Esophagus mucosa (tissue), 1 donor: ENCODE data around the gene PIK3AP1. TPM values are rescaled to one million over a fixed set of nuclear protein-coding genes. Genes with fewer than 3 reads are reported as not detected.
"Not testable (repeated sequence)": the region's sequence is repeated elsewhere in the genome, so short reads cannot be mapped to it uniquely, and the experiment has no call there.

Source experiments
- ATAC-seq: fragments of 200-7000 bp; cut with Tn5 transposase; one replicate; pipeline ENCODE4 v1.9.1; 2020
- total RNA-seq: library from RNA; stranded (reverse); gene quantifications from one replicate; pipeline ENCODE4 v1.2.4, GENCODE V29; 2023
- donor health status: DM: yes; HTN: yes; CAD: no.

PIK3AP1 gene, protein sequence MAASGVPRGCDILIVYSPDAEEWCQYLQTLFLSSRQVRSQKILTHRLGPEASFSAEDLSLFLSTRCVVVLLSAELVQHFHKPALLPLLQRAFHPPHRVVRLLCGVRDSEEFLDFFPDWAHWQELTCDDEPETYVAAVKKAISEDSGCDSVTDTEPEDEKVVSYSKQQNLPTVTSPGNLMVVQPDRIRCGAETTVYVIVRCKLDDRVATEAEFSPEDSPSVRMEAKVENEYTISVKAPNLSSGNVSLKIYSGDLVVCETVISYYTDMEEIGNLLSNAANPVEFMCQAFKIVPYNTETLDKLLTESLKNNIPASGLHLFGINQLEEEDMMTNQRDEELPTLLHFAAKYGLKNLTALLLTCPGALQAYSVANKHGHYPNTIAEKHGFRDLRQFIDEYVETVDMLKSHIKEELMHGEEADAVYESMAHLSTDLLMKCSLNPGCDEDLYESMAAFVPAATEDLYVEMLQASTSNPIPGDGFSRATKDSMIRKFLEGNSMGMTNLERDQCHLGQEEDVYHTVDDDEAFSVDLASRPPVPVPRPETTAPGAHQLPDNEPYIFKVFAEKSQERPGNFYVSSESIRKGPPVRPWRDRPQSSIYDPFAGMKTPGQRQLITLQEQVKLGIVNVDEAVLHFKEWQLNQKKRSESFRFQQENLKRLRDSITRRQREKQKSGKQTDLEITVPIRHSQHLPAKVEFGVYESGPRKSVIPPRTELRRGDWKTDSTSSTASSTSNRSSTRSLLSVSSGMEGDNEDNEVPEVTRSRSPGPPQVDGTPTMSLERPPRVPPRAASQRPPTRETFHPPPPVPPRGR
- total RNA-seq: 1.0 TPM

DNA sequence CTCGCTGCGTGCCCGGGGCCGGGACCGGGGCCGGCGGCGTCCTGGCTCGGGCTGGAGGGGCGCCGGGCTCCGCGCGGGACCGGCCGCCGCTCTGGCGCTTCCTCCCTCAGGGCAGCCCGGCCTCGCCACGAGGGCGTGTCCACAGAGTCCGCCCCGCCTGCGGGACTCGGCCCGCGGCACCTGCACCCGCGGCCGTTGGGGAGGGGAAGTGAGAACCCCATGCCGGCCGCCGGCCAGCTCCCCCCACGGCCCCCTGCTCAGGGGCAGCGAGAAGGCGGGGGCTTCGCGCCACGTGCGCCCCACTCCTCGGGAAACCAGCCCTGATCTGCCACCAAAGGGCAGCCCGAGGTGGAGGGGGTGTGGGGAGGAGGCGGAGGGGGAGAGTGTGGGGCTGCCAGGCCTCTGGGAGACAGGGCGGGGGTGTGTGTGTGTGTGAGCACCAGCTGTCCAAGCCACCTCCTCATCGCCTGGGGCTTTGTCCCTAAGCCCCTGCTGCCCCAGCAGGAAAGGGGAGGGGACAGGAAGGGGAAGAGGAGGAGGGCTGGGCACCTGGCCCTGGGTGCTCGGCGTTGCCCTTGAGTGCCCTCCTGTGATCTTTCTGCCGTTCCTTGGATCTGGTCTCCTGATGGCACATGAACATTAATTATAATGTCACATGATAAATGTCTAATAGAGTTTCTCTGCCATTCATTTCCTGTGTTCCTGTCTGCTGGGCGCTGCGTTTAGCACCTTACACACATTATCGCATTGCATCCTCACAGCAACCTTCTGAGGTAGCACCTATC lies at the start of gene PIK3AP1:
PIK3AP1 (minus strand) TSS at position 93 of the 785 bp plus-strand sequence. CDS start 120 bp downstream, outside the sequence.
- ATAC-seq: peak; percentile 65

DNA sequence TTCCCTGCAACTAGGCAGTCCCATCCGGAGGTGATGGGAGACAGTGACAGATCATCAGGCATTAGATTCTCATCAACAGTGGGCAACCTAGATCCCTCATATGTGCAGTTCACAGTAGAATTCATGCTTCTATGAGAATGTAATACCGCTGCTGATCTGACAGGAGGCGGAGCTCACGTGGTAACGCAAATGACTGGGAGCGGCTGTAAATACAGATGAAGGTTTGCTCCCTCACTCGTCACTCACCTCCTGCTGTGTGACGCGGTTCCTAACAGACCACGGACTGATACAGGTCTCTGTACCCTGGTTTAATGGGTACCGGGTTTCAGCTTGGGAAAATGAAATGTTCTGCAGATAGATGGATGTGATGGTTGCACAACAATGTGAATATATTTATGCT lies 47.8 kb upstream of the PIK3AP1 start:
- ATAC-seq: no peak

DNA sequence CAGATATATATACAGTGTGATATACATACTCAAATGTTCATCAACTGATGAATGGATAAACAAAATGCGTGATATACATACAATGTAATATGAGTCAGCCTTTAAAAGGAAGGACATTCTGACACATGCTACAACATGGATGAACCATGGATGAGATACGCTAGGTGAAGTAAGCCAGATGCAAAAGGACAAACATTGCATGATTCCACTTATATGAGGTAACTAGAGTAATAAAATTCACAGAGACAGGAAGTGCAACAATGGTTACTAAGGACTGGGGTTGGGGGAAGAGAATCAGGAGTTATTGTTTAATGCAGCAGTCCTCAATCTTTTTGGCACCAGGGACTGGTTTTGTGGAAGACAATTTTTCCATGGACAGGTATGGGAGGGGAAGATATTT lies 47.3 kb upstream of the PIK3AP1 start:
- no peak for ATAC-seq

DNA sequence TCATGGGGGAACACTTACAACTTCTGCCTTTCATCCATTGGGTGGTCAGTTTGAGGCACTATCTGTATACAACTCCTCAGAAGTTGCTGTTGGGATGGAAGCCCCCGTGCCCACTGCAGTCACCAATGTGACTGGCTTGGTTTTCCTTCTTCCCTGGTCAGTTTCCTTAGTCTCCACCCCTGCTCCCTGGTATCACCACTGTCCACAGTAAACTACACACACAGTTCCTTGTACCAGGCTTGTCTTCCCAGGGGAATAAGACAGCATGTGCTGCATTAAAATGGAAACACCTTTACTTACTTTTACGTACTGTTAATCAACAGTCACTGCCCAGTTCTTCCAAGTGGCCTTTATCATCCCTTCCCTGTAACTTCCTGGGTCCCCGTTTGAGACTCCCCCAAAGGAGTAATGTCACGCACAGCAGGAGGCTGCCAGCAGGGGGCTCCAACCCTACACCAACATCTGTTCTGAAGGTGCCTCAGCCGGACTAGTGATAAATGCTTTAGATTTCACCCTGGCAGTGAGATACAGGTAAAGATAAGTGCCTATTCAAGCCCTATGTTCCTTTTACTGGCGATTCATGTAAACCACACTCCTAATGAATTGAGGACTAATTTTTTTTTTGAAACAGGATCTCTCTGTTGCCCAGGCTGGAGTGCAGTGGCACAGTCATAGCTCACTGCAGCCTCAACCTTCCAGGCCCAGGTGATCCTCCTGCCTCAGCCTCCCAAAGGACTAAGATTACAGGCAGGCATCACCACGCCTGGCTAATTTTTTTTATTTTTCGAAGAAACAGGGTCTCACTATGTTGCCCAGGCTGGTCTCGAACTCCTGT lies 45.3 kb upstream of the PIK3AP1 start:
- peak; percentile 66 for ATAC-seq

DNA sequence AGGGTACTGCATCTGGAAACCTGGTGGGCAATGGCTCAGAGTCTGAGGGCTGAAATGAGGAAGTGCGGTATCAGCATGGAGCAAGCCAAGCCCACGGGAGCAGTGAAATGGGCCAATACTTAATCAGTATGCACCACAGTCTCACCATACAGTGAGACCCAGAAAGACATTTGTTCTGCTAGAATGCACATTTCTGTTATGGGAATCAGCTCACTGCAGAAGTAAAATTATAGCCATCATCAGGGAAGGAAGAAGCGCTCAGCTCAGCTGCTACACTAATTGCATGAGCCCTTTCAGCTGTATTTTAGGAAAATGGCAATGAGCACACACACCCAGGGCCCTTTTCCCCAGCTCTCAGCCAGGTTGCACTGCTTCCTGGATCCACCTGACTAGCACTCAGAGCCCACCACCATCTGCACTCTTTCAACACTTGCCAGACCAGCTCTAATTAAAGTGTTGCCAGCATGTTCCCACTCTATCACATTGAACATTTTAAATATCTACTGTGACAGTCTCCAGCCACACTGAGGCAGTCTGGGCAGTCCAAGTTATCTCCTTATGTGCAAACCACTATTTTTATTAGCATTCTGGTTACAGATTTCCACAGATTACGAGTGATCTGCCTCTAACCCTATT lies 44.2 kb upstream of the PIK3AP1 start:
- no peak for ATAC-seq

DNA sequence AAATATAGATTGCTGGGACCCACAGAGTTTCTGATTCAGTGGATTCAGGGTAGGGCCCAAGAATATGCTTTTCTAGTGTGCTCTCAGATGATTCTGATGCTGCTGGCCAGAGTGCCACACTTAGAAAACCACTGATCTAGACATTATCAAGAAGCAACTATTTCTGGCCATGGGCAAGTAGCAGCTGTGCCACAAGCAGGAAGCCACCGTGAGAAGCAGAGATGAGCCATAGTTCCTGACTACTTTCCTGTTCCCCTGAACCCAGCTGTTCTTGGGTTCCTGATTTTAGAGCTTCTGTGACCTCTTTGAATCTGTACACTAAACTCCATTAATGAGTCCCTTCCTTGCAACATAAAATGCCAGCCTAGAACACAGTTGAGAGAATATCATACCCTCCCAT lies 38.1 kb upstream of the PIK3AP1 start:
- no peak for ATAC-seq

DNA sequence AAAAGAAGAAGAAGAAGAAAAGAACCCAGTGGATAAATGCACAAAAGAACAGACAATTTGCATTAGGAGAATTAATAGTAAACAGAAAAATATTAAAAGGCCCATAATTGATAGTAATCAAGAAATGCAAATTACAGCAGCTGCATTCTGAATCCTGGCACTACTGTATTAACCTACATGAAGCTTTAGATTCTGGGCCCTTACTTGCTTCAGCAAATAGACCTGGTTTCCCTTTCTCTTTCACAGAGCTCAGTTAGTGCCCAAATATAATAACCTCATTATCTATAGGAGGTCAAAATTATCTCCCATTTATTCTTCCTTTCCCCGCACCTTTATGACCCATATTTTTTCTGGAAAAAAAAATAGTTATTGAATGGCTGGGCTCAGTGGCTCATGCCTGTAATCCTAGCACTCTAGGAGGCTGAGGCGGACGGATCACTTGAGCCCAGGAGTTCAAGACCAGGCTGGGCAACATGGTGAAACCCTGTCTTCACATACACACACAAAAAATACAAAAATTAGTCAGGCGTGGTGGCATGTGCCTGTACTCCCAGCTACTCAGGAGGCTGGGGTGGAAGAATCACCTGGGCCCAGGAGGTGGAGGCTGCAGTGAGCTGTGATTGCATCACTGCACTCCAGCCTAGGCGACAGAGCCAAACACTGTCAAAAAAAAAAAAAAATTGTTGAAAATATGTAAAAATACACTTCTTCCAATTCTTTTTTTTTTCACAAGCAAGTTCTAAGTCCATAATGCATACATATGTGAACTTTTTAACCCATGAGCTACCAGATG lies 36.0 kb upstream of the PIK3AP1 start:
- ATAC-seq: no peak

DNA sequence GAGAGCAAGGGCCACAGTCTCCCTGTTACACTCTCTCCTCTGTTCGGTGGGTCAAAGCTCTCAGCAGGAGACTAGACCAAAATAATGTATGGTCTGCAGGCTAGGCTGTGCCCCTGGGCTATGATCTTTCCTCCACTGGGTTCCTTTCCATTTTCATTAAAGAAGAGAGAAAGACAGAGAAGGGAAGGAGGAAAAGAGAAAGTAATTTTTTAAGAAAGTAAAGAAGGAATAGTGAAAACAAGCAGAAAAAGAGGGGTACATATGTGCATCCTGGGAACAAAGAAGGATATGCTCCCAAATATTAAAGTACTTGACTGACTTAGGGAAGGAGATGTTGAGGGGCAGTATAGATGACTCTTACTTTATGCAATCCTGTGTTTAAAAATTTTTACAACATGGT lies 33.6 kb upstream of the PIK3AP1 start:
- no peak for ATAC-seq

DNA sequence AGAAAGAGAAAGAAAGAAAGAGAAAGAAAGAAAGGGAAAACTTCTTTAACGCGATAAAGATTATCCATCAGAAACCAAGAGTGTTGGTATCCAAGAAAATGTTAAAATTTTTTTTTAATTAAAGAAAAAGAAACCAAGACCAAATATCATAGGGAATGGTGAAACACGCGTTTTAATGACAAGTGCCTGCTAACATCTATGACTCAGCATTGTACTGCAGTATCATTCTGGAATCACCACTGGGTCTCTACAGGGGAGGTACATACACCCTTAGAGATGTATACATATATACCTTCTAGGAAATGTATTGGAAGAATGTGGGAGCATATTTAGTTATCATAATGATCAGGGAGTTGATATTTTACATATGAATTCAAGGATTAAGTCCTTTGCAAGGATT lies 32.1 kb upstream of the PIK3AP1 start:
- no peak for ATAC-seq

DNA sequence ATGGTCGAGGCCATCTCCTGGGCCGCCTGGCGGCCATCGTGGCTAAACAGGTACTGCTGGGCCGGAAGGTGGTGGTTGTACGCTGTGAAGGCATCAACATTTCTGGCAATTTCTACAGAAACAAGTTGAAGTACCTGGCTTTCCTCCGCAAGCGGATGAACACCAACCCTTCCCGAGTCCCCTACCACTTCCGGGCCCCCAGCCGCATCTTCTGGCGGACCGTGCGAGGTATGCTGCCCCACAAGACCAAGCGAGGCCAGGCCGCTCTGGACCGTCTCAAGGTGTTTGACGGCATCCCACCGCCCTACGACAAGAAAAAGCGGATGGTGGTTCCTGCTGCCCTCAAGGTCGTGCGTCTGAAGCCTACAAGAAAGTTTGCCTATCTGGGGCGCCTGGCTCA lies 30.0 kb upstream of the PIK3AP1 start:
- not testable (repeated sequence) for ATAC-seq

DNA sequence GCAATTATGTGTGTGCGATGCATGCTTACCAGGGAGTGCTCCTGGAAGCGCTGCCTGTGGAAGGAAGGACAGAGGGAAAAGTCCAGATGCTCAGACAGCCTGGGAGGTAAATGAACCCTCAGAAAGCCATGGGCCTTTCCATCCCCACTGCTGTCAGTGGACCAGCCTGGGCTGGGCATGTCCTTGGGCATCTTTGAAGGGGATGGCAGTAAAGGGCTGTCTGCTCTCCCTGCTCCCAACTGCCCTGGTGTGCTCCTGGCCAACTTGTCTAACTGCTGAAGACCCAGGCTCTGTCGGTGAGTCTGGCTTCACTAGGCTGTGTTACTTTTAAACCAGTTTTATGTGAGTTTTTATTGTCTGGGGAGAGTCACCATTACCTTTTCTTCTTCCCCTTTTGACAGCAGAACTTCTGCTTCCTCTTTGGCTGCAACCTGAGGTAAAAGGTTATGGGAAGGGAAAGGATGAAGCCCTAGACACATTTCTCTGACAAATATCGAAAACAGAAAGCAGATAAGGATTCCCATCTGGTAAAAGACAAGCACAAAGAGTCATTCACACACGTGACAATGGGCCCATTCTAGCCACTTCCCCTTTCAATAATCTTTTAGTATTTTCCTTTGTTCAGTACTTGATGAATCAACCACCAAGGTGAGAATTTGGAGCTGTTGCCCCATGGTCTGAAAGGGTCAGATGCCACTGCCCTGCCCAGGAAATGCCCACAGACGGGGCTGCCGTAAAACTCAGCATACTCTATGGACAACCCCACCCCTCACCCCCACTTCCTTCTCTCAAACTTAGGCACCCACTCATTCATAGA lies 27.6 kb upstream of the PIK3AP1 start:
- peak; percentile 52 for ATAC-seq

DNA sequence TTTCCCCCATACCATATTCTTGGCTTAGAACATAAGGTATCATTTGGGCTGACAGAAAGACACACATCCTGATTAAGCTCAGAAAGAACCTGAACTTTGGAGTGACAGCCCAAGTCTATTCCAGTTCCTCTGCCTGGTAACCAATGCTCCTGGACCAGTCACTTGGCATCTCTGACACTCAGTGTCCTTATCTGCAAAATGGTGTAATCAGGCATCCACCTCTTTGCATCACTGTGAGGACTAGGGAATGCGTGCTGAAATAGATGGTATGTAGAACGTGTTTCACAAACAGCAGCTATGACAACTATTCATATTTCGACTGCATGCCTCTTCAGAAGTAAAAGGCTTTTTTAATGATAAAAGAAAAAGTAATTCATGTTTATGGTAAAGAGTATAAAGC lies 26.2 kb upstream of the PIK3AP1 start:
- no peak for ATAC-seq

DNA sequence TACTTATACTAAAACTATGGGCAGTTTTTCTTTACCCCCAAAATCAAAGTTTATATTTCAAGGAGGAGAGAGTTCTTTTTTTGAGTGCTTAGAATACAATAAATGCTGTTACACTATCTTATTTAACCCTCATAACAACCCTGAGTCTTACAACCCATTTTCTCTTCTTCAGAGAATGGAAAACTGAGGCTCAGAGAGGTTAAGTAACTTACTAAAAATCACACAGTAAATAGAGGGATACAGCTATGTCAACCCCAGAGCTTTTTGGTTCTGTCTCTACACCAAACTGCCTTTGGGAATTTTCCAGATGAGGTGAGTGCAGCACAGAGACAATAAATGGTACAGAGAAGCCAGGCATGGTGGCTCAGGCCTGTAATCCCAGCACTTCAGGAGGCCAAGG lies 25.6 kb upstream of the PIK3AP1 start:
- ATAC-seq: no peak

DNA sequence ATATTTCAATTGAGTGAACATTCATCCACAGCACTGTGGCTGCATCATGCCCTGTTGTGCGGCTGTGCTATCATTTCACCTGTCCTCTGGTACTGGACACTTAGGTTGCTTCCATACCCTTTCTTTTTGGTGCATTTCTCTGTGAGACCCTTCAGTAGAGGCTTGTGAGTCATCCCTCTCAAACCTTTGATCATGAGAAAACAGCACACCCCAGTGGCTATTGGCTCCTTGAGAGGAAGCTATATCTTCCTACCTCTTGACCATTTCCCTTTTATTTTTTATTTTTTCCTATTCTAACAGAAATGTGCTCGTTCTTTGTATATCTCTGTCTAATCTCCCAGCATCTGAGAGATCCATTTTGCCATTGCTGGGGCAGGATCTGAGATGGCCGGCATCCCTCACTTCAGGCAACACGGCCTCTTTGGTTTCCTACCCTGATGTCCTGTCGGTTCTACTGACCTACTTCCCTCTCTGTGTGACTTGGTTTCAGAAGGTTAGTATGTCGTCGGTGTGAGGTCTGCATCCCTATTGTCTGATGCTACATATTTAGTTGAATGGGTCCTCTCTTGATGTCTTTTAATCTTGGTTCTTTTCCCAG lies 23.8 kb upstream of the PIK3AP1 start:
- ATAC-seq: no peak

DNA sequence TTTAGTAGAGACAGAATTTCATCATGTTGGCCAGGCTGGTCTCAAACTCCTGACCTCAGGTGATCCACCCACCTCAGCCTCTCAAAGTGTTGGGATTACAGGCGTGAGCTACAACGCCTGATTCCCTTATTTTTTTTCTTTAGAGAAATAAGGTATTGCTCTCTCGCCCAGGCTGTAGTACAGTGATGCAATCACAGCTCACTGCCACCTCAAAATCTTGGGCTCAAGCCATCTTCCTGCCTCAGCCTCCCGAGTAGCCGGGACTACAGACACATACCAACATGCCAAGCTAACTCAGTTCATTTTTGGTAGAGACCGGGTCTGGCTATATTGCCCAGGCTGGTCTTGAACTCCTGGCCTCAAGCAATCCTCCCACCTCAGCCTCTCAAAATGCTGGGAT lies 21.2 kb upstream of the PIK3AP1 start:
- ATAC-seq: not testable (repeated sequence)

DNA sequence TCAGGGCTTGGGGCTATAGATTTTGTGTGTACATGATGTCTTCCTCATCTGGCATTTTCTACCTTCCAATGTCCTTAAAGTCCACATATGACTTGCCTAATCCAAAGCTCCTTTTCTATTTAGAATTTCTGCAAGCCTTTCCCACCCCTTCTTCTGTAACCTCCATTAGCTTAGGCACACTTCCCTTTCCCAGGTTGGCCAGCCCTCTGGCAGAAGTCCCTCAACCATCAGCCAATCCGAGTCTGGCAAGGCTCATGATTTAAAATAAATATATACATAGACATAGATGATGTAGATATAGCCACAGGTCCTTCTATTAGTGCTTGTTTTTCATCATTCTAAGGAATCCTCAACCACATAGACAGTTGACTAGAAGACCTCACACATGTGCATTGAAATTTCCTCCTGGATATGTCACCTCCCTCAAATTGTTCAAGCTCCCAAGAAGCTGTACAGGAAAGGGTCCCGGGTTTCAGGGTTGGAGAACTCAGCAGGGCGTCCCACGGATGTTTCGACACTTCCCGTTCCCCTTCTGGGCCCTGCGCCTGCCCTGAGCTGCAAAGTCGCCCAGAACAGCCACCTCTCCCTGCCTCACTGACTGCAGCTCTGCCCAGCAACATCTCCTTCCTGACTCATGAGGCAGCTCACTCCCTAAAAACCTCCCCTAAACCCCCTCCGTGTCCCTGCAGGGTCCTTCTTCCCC lies 20.4 kb upstream of the PIK3AP1 start:
- peak; percentile 32 for ATAC-seq

DNA sequence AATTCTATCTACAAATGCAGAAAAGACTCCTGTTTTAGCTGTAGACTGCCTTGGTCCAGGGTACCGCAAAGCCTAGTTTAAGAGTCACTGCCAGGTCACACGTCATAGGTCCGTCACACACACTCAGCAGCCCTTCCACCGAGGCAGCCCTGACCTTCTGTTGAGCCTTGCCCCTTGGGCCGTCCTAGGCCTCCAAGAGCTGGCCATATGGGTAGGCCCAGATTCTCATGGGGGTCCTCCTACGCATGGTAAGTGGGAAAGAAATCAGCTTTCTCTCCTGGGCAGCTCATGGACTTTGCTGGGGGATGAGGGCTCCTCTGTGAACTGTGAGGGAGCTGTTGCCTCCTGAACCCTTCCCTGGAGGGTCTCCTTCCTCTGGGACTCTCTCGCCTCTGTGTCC lies 19.8 kb upstream of the PIK3AP1 start:
- no peak for ATAC-seq

DNA sequence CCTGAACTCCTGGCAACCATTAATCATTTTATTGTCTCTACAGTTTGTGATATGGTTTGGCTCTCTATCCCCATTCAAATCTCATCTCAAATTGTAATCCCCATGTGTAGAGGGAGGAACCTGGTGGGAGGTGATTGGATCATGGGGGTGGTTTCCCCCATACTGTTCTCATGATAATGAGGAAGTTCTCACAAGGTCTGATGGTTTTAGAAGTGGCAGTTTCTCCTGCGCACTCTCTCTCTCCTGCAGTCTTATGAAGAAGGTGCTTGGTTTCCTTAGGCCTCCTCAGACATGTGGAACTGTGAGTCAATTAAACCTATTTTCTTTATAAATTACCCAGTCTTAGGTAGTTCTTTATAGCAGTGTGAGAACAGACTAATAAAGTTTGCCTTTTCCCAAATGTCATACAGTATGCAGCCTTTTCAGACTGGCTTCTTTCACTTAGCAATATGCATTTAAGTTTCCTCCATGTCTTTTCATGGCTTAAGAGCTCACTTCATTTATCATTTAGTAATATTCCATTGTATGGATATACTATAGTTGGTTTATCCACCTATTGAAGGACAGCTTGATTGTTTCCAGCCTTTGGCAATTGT lies 17.1 kb upstream of the PIK3AP1 start:
- ATAC-seq: not testable (repeated sequence)
